ENCODE data around the gene GALNT2.

Gene GALNT2

DNA sequence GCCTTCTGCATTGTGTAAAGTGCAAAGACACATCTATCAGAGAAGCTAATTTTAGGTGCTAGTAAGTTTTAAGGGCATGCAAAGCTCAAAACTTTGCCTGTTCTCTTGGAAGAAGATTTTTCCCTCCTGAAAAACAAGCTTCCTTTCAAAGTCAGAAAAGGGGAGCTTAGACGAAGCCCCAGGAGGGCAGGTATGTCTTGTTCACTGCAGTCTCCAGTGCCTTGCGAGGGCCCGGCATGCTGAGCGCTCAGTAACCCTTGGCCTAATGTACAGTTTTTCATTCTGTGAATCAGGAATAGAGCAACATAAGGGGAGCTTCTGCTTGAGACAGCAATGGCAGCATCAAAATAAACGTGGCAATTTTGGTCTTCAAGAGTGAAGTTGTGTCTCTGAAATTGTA, 35.0 kb downstream of the GALNT2 start:
- no peak for DNase-seq
- no peak overlapping the region for H3K4me2 ChIP-seq (ENCODE audit: low read length)
- no peak overlapping the region for H4K12ac ChIP-seq (ENCODE audit: low read depth, low read length)
- peaks cover 4% of the 10 kb centered on the region for H3K79me2 ChIP-seq (ENCODE audit: control insufficient read depth, insufficient read depth, low read length, poor library complexity)
- no peak overlapping the region for H3K27ac ChIP-seq (ENCODE audit: low read depth, low read length)
- no peaks in the 10 kb centered on the region for H3K9me3 ChIP-seq (ENCODE audit: insufficient read depth, low read depth, low read length)
- H2AFZ ChIP-seq (ENCODE audit: insufficient read depth, low read length, poor library complexity), result no peak overlapping the region
- H3K9ac ChIP-seq (ENCODE audit: low read length), result no peak overlapping the region
- no peak overlapping the region for H3K4me3 ChIP-seq (ENCODE audit: low read depth, low read length)
- no peak overlapping the region for H2AK5ac ChIP-seq (ENCODE audit: low read length)
- H3K18ac ChIP-seq (ENCODE audit: low read length), result no peak overlapping the region
- H2BK120ac ChIP-seq (ENCODE audit: insufficient read depth, low read length, poor library complexity), result no peak overlapping the region
- H2BK5ac ChIP-seq (ENCODE audit: low read depth, low read length, poor library complexity), result no peak overlapping the region
- H3K27me3 ChIP-seq (ENCODE audit: insufficient read depth, low read length), result no peaks in the 10 kb centered on the region
- peaks cover 10% of the 10 kb centered on the region for H3K79me1 ChIP-seq (ENCODE audit: low read length)
- no peak overlapping the region for H3K4ac ChIP-seq (ENCODE audit: low read depth, low read length)
- no peak overlapping the region for H3K23ac ChIP-seq (ENCODE audit: low read length)
- no peaks in the 10 kb centered on the region for H3K36me3 ChIP-seq (ENCODE audit: control insufficient read depth in 1 of 2, insufficient read depth in 2 of 2, low read length in 2 of 2)
- no peak overlapping the region for H3K14ac ChIP-seq (ENCODE audit: low read length)
- peaks cover 29 to 40% of the 10 kb centered on the region in 2 experiments for H3K4me1 ChIP-seq (ENCODE audit: control insufficient read depth in 1 of 2, insufficient read depth in 2 of 2, low read length in 2 of 2)
- no peak overlapping the region for H2BK12ac ChIP-seq (ENCODE audit: low read length)
- no peak overlapping the region for H4K91ac ChIP-seq (ENCODE audit: low read depth, low read length)
- WGBS (ENCODE audit: extremely low coverage, insufficient coverage, insufficient read length), result no CpG with 5 or more reads among the region's 5 CpGs
- no peak overlapping the region for H4K8ac ChIP-seq (ENCODE audit: low read depth, low read length)

DNA sequence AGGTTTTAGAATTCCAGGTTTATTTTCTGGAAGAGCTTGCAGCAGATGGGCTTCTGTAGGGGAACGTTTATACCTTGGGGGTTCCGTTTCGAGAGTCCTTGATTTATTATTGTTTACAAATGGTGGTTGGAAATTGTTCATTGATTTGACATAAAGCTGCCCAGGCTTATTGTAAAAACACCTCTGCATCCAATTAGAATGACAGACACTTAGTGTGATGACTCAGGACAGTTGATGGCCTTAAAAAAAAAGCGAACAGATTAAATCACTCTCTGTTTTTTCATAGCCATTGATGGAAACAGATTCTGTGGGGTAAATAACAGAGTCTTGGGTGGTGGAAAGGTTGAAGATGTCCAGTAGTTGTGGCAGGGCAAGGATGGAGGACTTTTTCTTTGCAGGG, 35.4 kb downstream of the GALNT2 start:
- no peak overlapping the region for H2BK12ac ChIP-seq (ENCODE audit: low read length)
- WGBS (ENCODE audit: extremely low coverage, insufficient coverage, insufficient read length), result no CpG with 5 or more reads among the region's 4 CpGs
- H3K4me1 ChIP-seq (ENCODE audit: control insufficient read depth in 1 of 2, insufficient read depth in 2 of 2, low read length in 2 of 2), result peaks cover 29 to 42% of the 10 kb centered on the region in 2 experiments
- H2BK5ac ChIP-seq (ENCODE audit: low read depth, low read length, poor library complexity), result no peak overlapping the region
- H3K79me1 ChIP-seq (ENCODE audit: low read length), result peaks cover 11% of the 10 kb centered on the region
- peaks cover 4% of the 10 kb centered on the region for H3K79me2 ChIP-seq (ENCODE audit: control insufficient read depth, insufficient read depth, low read length, poor library complexity)
- no peaks in the 10 kb centered on the region for H3K36me3 ChIP-seq (ENCODE audit: control insufficient read depth in 1 of 2, insufficient read depth in 2 of 2, low read length in 2 of 2)
- no peak overlapping the region for H2BK120ac ChIP-seq (ENCODE audit: insufficient read depth, low read length, poor library complexity)
- H3K23ac ChIP-seq (ENCODE audit: low read length), result no peak overlapping the region
- no peak overlapping the region for H4K8ac ChIP-seq (ENCODE audit: low read depth, low read length)
- H3K27me3 ChIP-seq (ENCODE audit: insufficient read depth, low read length), result no peaks in the 10 kb centered on the region
- no peak overlapping the region for H2AFZ ChIP-seq (ENCODE audit: insufficient read depth, low read length, poor library complexity)
- H3K4me2 ChIP-seq (ENCODE audit: low read length), result no peak overlapping the region
- no peak overlapping the region for H3K27ac ChIP-seq (ENCODE audit: low read depth, low read length)
- no peak overlapping the region for H4K12ac ChIP-seq (ENCODE audit: low read depth, low read length)
- no peak overlapping the region for H3K4me3 ChIP-seq (ENCODE audit: low read depth, low read length)
- no peak overlapping the region for H3K14ac ChIP-seq (ENCODE audit: low read length)
- H3K18ac ChIP-seq (ENCODE audit: low read length), result no peak overlapping the region
- DNase-seq, result no peak
- no peak overlapping the region for H2AK5ac ChIP-seq (ENCODE audit: low read length)
- H3K4ac ChIP-seq (ENCODE audit: low read depth, low read length), result no peak overlapping the region
- H4K91ac ChIP-seq (ENCODE audit: low read depth, low read length), result no peak overlapping the region
- no peak overlapping the region for H3K9ac ChIP-seq (ENCODE audit: low read length)
- H3K9me3 ChIP-seq (ENCODE audit: insufficient read depth, low read depth, low read length), result no peaks in the 10 kb centered on the region

DNA sequence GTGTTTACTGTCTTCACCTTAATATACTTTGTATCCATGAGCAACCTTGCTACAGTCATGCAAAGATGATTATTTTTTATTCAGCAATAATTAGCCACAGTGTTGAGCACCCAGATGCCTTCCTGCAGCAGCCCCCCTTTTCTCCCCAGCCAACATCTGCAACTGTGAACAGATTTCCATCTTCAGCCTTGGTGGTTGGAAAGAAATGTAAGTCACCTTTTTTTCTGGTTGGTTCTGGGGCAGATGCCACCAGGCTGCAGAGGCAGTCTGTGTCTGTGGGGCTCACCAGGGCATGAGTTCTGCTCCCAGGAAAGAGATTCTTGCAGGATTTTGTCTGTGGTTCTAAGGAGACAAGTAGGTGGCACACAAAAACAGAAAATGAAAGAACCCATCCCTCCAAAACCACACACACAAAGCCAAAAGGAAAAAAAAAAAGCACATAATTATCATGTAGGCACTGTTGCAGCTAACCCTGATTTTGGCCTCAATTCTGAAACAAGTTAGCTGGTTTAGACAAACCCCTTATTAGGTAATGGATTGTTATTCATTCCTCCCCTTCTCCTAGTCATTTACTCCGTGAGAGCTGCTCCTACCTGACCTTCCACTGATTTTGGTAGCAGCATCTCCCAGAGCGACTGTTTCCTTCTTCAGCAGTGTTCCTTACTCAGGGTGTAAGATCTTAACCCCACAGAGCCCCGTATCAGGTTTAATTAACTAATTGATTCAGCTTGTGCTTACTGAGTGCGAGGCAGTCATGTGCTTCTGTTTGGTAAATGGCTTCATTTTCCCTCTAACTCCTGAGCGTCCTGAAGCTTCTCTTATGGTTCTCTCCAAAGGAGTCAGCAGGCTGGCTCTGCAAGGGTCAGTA, 36.5 kb downstream of the GALNT2 start:
- Histone ChIP-seq H3K4me1 (ENCODE audit: control insufficient read depth in 1 of 2, insufficient read depth in 2 of 2, low read length in 2 of 2) (peaks cover 31 to 47% of the 10 kb centered on the region in 2 experiments), H4K12ac (ENCODE audit: low read depth, low read length) (no peak overlapping the region), H3K18ac (ENCODE audit: low read length) (no peak overlapping the region)

DNA sequence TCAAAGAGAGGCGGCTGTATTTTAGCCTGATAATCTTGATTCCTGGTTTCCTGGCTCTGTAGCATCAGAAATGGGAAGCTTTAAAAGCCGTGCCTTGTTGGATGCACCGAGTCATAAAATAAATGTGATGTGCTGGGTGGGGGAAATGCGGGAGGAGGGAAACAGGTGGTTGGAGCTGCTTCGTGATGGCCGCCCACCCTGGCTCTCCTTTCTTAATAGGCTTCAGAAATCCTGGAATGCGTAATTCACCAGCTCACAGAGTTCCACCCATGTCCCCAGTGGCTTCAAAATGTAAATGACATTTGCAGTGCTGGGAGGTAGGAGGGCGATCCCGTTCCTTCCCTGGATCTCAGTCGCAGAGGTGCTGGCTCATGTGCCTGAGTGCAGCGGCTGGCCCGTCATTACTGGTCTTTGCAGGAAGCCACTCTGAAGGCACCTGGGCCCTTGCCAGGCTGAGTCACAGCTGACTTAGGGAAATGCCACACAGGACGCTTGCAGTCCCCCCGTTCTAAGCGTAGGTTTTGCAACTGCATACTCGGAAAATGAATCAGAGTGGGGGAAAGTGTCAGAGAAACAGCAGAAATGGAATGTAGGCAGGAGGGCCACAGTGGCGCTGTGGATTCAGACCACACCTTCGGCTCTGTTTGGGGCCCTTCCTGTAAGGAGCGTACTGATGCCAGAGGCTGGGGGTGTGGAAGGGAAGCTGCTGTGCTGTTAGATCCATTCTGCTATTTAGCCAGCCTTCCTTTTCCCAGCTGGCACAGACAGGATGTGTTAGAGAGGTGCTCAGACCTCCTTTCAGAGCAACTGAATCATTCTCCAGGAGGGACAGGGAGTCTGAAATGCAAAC, 37.6 kb downstream of the GALNT2 start:
- no peak overlapping the region for H3K4me3 ChIP-seq (ENCODE audit: low read depth, low read length)
- WGBS (ENCODE audit: extremely low coverage, insufficient coverage, insufficient read length), result no CpG with 5 or more reads among the region's 19 CpGs

More for the DNA sequence above, 36.5 kb downstream of the GALNT2 start:
- Histone ChIP-seq H4K91ac (ENCODE audit: low read depth, low read length) (no peak overlapping the region), H3K9ac (ENCODE audit: low read length) (no peak overlapping the region), H4K8ac (ENCODE audit: low read depth, low read length) (peak overlapping the region; percentile 47), H3K79me1 (ENCODE audit: low read length) (peaks cover 14% of the 10 kb centered on the region), H2BK5ac (ENCODE audit: low read depth, low read length, poor library complexity) (no peak overlapping the region), H3K4me2 (ENCODE audit: low read length) (no peak overlapping the region), H3K4me3 (ENCODE audit: low read depth, low read length) (no peak overlapping the region), H3K27me3 (ENCODE audit: insufficient read depth, low read length) (no peaks in the 10 kb centered on the region), H3K14ac (ENCODE audit: low read length) (no peak overlapping the region), H2BK12ac (ENCODE audit: low read length) (peak overlapping the region; percentile 16), H3K79me2 (ENCODE audit: control insufficient read depth, insufficient read depth, low read length, poor library complexity) (peaks cover 7% of the 10 kb centered on the region), H3K36me3 (ENCODE audit: control insufficient read depth in 1 of 2, insufficient read depth in 2 of 2, low read length in 2 of 2) (no peaks in the 10 kb centered on the region), H3K23ac (ENCODE audit: low read length) (no peak overlapping the region), H2AFZ (ENCODE audit: insufficient read depth, low read length, poor library complexity) (no peak overlapping the region), H2AK5ac (ENCODE audit: low read length) (peak overlapping the region; percentile 42), H3K27ac (ENCODE audit: low read depth, low read length) (no peak overlapping the region), H2BK120ac (ENCODE audit: insufficient read depth, low read length, poor library complexity) (no peak overlapping the region), H3K9me3 (ENCODE audit: insufficient read depth, low read depth, low read length) (no peaks in the 10 kb centered on the region), H3K4ac (ENCODE audit: low read depth, low read length) (no peak overlapping the region)
- no CpG with 5 or more reads among the region's 5 CpGs for WGBS (ENCODE audit: extremely low coverage, insufficient coverage, insufficient read length)
- DNase-seq, result no peak

More for the DNA sequence above, 37.6 kb downstream of the GALNT2 start:
- H3K23ac ChIP-seq (ENCODE audit: low read length), result no peak overlapping the region
- no peak overlapping the region for H3K14ac ChIP-seq (ENCODE audit: low read length)
- H3K27me3 ChIP-seq (ENCODE audit: insufficient read depth, low read length), result no peaks in the 10 kb centered on the region
- no peak overlapping the region for H4K8ac ChIP-seq (ENCODE audit: low read depth, low read length)
- peak overlapping the region; percentile 53 for H3K27ac ChIP-seq (ENCODE audit: low read depth, low read length)
- H2AFZ ChIP-seq (ENCODE audit: insufficient read depth, low read length, poor library complexity), result no peak overlapping the region
- H3K9ac ChIP-seq (ENCODE audit: low read length), result no peak overlapping the region
- H2BK5ac ChIP-seq (ENCODE audit: low read depth, low read length, poor library complexity), result peak overlapping the region; percentile 16
- H3K4me2 ChIP-seq (ENCODE audit: low read length), result peak overlapping the region; percentile 9
- no peak overlapping the region for H4K12ac ChIP-seq (ENCODE audit: low read depth, low read length)
- H3K4me1 ChIP-seq (ENCODE audit: control insufficient read depth in 1 of 2, insufficient read depth in 2 of 2, low read length in 2 of 2), result peaks cover 36 to 54% of the 10 kb centered on the region in 2 experiments
- no peak overlapping the region for H2AK5ac ChIP-seq (ENCODE audit: low read length)
- H3K79me1 ChIP-seq (ENCODE audit: low read length), result peaks cover 19% of the 10 kb centered on the region
- H3K79me2 ChIP-seq (ENCODE audit: control insufficient read depth, insufficient read depth, low read length, poor library complexity), result peaks cover 9% of the 10 kb centered on the region
- no peaks in the 10 kb centered on the region for H3K36me3 ChIP-seq (ENCODE audit: control insufficient read depth in 1 of 2, insufficient read depth in 2 of 2, low read length in 2 of 2)
- DNase-seq, result peak; percentile 96 to 99
- H4K91ac ChIP-seq (ENCODE audit: low read depth, low read length), result peak overlapping the region; percentile 82
- H2BK120ac ChIP-seq (ENCODE audit: insufficient read depth, low read length, poor library complexity), result peak overlapping the region; percentile 5
- no peak overlapping the region for H3K18ac ChIP-seq (ENCODE audit: low read length)
- no peak overlapping the region for H2BK12ac ChIP-seq (ENCODE audit: low read length)
- H3K9me3 ChIP-seq (ENCODE audit: insufficient read depth, low read depth, low read length), result peaks cover 2% of the 10 kb centered on the region
- no peak overlapping the region for H3K4ac ChIP-seq (ENCODE audit: low read depth, low read length)

All from trophoblast cell (in vitro differentiated cells and primary cell).